ENCODE data around the gene VAMP1. TPM values are rescaled to one million over a fixed set of nuclear protein-coding genes. Genes with fewer than 3 reads are reported as not detected.

The VAMP1 gene
- total and polyA plus RNA-seq, 2 of the 13 experiments (the other 11 are each of a cell fraction or from before 2014, with no cell fraction given) = 2.5 to 7.4 TPM

DNA sequence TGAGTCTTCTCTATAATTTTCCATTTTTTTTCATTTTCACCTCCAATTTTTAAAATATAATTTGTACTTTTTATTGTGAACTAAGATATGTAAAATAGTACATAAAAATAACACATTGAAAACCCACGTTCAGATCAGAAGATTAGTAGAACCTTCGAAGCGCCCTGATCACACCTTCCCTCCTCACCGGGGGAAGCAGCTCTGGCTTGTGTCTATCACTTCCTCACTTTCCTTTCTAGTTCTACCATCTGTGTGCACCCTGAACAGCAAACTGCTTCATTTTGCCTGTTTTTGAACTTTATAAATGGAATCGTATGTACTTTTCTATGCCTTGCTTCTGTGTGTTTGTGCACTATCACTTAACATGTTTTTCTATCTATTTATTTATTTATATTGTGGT, 37.5 kb downstream of the VAMP1 start (continued):
- TF ChIP-seq SMAD3 (CRISPR knock-in tag; IDR thresholded peaks at IDR 0.05) (no peak), ZNF263 (CRISPR knock-in tag; IDR thresholded peaks at IDR 0.05) (no peak), RXRB (CRISPR knock-in tag; IDR thresholded peaks at IDR 0.05; ENCODE audit: borderline replicate concordance) (no peak)

GRCh38 chr12:6430124-6430989, 40.1 kb downstream of the VAMP1 start:
- no TSS peak for BruUV-seq (replicated peaks)
- peak overlapping the region; percentile 50; the same call in 1 of the 2 replicates for H3K9ac ChIP-seq (ENCODE audit: insufficient read depth, low read depth, low read length)
- intact Hi-C loops (cut with micrococcal nuclease; ENCODE audit: unreplicated experiment) = no loop called here
- TF ChIP-seq ATF4 (CRISPR knock-in tag; IDR thresholded peaks at IDR 0.05) (0 out of 4 replicates have a peak, but pooled peaks of 1 of the 2 experiments have one; percentile 34), KDM2A (CRISPR knock-in tag; IDR thresholded peaks at IDR 0.05; ENCODE audit: borderline replicate concordance, low read depth) (peak; percentile 57; the same call in 1 of the 2 replicates), LCORL (IDR thresholded peaks at IDR 0.05) (no peak), LCORL (CRISPR knock-in tag; IDR thresholded peaks at IDR 0.05) (0 out of 2 replicates have a peak, but pooled peaks have one; percentile 37), RXRB (CRISPR knock-in tag; IDR thresholded peaks at IDR 0.05; ENCODE audit: borderline replicate concordance) (0 out of 2 replicates have a peak, but pooled peaks have one; percentile 16), ZNF136 (CRISPR knock-in tag; IDR thresholded peaks at IDR 0.05; ENCODE audit: low read depth) (no peak)
- TF ChIP-seq, protein P1, sequence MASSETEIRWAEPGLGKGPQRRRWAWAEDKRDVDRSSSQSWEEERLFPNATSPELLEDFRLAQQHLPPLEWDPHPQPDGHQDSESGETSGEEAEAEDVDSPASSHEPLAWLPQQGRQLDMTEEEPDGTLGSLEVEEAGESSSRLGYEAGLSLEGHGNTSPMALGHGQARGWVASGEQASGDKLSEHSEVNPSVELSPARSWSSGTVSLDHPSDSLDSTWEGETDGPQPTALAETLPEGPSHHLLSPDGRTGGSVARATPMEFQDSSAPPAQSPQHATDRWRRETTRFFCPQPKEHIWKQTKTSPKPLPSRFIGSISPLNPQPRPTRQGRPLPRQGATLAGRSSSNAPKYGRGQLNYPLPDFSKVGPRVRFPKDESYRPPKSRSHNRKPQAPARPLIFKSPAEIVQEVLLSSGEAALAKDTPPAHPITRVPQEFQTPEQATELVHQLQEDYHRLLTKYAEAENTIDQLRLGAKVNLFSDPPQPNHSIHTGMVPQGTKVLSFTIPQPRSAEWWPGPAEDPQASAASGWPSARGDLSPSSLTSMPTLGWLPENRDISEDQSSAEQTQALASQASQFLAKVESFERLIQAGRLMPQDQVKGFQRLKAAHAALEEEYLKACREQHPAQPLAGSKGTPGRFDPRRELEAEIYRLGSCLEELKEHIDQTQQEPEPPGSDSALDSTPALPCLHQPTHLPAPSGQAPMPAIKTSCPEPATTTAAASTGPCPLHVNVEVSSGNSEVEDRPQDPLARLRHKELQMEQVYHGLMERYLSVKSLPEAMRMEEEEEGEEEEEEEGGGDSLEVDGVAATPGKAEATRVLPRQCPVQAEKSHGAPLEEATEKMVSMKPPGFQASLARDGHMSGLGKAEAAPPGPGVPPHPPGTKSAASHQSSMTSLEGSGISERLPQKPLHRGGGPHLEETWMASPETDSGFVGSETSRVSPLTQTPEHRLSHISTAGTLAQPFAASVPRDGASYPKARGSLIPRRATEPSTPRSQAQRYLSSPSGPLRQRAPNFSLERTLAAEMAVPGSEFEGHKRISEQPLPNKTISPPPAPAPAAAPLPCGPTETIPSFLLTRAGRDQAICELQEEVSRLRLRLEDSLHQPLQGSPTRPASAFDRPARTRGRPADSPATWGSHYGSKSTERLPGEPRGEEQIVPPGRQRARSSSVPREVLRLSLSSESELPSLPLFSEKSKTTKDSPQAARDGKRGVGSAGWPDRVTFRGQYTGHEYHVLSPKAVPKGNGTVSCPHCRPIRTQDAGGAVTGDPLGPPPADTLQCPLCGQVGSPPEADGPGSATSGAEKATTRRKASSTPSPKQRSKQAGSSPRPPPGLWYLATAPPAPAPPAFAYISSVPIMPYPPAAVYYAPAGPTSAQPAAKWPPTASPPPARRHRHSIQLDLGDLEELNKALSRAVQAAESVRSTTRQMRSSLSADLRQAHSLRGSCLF (CRISPR knock-in tag; IDR thresholded peaks at IDR 0.05; ENCODE audit: borderline replicate concordance) = no peak
- TF ChIP-seq, protein P2, sequence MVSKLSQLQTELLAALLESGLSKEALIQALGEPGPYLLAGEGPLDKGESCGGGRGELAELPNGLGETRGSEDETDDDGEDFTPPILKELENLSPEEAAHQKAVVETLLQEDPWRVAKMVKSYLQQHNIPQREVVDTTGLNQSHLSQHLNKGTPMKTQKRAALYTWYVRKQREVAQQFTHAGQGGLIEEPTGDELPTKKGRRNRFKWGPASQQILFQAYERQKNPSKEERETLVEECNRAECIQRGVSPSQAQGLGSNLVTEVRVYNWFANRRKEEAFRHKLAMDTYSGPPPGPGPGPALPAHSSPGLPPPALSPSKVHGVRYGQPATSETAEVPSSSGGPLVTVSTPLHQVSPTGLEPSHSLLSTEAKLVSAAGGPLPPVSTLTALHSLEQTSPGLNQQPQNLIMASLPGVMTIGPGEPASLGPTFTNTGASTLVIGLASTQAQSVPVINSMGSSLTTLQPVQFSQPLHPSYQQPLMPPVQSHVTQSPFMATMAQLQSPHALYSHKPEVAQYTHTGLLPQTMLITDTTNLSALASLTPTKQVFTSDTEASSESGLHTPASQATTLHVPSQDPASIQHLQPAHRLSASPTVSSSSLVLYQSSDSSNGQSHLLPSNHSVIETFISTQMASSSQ (IDR thresholded peaks at IDR 0.05; ENCODE audit: low read depth) = no peak
- TF ChIP-seq, protein P2 (CRISPR knock-in tag; IDR thresholded peaks at IDR 0.05; ENCODE audit: borderline replicate concordance) = no peak

More at GRCh38 chr12:6430124-6430989, 40.1 kb downstream of the VAMP1 start:
- 4% methylated on average over 19 of the region's 19 CpGs for WGBS (ENCODE audit: low lambda C conversion rate)
- FAIRE-seq (peak; percentile 72), DNase-seq (ENCODE audit: low spot score) (peak; percentile 72), ATAC-seq (peak; percentile 67)
- in situ Hi-C loops (cut with HindIII; ENCODE audit: extremely low pct_ligation_motif_present, low pct_unique_long_range_greater_than_20kb) = no loop called here
- POLR2A ChIA-PET = no interaction called here
- no peaks in the 10 kb centered on the region for H3K79me2 ChIP-seq (ENCODE audit: insufficient read depth, low read length)
- peak overlapping the region; percentile 15 to 60 (median 40) for H3K4me3 ChIP-seq (replicated peaks in 1 of 3; ENCODE audit: insufficient read depth in 1 of 3, low read depth in 2 of 3, low read length in 3 of 3)
- peak overlapping the region; percentile 86 for H3K4me2 ChIP-seq (ENCODE audit: low read depth, low read length)
- peaks cover 44% of the 10 kb centered on the region for H3K4me1 ChIP-seq (ENCODE audit: insufficient read depth, low read length)
- CTCF ChIA-PET (ENCODE audit: low intra/inter-chr PET ratio, low total read pairs) = interaction anchor here (0.7 kb wide), 1 partner anchor 108 kb away, joined by 3 read pairs; no protein-coding TSS in a partner anchor
- no peaks in the 10 kb centered on the region for H4K20me1 ChIP-seq (ENCODE audit: insufficient read depth, low read length)
- H3K9me3 ChIP-seq (ENCODE audit: low read length) = no peaks in the 10 kb centered on the region
- no peaks in the 10 kb centered on the region for H3K36me3 ChIP-seq (replicated peaks in 1 of 2; ENCODE audit: control insufficient read depth in 1 of 2, insufficient read depth in 2 of 2, low read length in 2 of 2)
- H3K27ac ChIP-seq (ENCODE audit: extremely low read length, insufficient read depth, low read length) = peak overlapping the region; percentile 7
- H2AFZ ChIP-seq (ENCODE audit: low read length) = peak overlapping the region; percentile 87
- H3K27me3 ChIP-seq (ENCODE audit: control insufficient read depth in 1 of 2, insufficient read depth in 2 of 2, low read length in 2 of 2) = peaks cover 0 to 12% of the 10 kb centered on the region in 2 experiments; a peak in 1 of 5 replicates
